ENCODE data around the gene PLXND1.

- TF ChIP-seq CTCF (conservative IDR thresholded peaks at IDR 0.05 in 1 of 2, IDR thresholded peaks at IDR 0.05 in 1 of 2; ENCODE audit: low read depth in 1 of 2, low read length in 2 of 2) (no peak), EZH2 (IDR thresholded peaks at IDR 0.05; ENCODE audit: low read length, missing control alignments) (no peak)
These were observed 47.7 kb upstream of the PLXND1 start for GRCh38 chr3:129654131-129654530.

All from fibroblast of lung (primary cell).